Bronchial epithelial cell (primary cell): Measurements from ENCODE around the gene ZNF132. TPM values are rescaled to one million over a fixed set of nuclear protein-coding genes. Genes with fewer than 3 reads are reported as not detected.
"Not testable (repeated sequence)": the region's sequence is repeated elsewhere in the genome, so short reads cannot be mapped to it uniquely, and the experiment has no call there.

Experiments
- DNase-seq: peaks from one replicate; pipeline ENCODE4 v3.0.0-alpha.2; 2010; ENCODE audit warnings: low read depth
- FAIRE-seq: peaks from 2 replicates; lab custom pipeline; 2011; peaks lifted over from hg19 to GRCh38; lab: Jason Lieb, UNC
- H3K27me3 ChIP-seq: 2 replicates; pipeline ENCODE4 v1.5.1; 2011; ENCODE audit warnings: low read length; ENCODE audit not compliant: control insufficient read depth, insufficient read depth
- H3K36me3 ChIP-seq: 2 replicates; pipeline ENCODE4 v1.5.1; 2011; ENCODE audit warnings: low read length; ENCODE audit not compliant: control insufficient read depth, insufficient read depth
- H3K4me3 ChIP-seq: 2 replicates; pipeline ENCODE4 v1.5.1; 2011; ENCODE audit warnings: mild to moderate bottlenecking, low read depth, low read length, control low read depth
- total RNA-seq: library from RNA; depleted of rRNA; stranded (reverse); fragments of >200 nt; gene quantifications from 2 replicates; pipeline ENCODE4 v1.2.1, GENCODE V29; 2014
- TF ChIP-seq, protein P1 (sequence below): IDR thresholded peaks from 2 replicates; pipeline ENCODE4 v1.5.1; 2011; ENCODE audit warnings: mild to moderate bottlenecking, moderate library complexity, low read length, control low read depth, inconsistent platforms; ENCODE audit not compliant: insufficient read depth, severe bottlenecking

ZNF132 gene
- total RNA-seq, 1 donor from 2014 or later, result 5.5 TPM

DNA sequence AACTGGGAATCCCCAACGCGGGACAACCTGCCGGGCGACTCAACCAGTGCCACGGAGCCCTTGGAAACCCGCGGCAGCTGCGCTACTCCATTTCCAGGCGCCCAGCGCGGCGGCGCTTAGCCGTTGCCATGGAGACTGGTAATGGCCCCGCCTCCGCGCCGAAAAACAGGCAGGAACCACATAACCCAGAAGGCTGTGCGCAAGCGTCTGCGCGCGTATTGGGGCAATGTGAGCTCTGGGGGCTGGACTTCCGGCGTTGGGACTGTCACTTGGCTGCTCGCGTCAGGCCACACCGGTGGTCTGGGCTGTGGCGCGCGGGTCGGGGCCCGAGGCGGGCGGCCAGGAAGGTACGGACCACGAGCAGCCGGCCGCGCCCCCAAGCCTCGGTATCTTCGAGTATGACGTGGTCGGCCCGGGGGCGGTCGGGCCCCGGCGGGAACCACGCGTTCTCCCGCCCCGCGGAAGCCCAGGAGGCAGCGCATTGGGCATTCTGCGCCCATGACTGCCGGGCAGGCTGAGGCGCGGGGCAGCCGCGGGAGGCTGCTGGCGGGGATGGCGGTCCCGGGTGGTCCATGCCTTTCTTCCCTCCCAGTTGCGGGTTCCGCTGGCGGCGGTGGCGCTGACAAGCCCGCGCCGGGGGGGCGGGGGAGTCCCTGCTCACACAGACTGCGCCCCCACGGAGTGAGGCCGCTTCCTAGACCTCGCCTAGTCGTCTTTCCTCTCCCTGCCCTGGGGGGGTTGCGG is 11.6 kb upstream of the ZNF132 start, which contains the start of gene ZNF324B:
ZNF324B (plus strand) TSS at position 265 of the 744 bp plus-strand sequence. CDS start 2,080 bp downstream, outside the sequence.
- Histone ChIP-seq H3K36me3 (peaks cover 11% of the 10 kb centered on the region), H3K27me3 (no peaks in the 10 kb centered on the region), H3K4me3 (peak within 1 kb of the TSS; percentile 87)
- FAIRE-seq, result no peak
- TF ChIP-seq, protein P1, sequence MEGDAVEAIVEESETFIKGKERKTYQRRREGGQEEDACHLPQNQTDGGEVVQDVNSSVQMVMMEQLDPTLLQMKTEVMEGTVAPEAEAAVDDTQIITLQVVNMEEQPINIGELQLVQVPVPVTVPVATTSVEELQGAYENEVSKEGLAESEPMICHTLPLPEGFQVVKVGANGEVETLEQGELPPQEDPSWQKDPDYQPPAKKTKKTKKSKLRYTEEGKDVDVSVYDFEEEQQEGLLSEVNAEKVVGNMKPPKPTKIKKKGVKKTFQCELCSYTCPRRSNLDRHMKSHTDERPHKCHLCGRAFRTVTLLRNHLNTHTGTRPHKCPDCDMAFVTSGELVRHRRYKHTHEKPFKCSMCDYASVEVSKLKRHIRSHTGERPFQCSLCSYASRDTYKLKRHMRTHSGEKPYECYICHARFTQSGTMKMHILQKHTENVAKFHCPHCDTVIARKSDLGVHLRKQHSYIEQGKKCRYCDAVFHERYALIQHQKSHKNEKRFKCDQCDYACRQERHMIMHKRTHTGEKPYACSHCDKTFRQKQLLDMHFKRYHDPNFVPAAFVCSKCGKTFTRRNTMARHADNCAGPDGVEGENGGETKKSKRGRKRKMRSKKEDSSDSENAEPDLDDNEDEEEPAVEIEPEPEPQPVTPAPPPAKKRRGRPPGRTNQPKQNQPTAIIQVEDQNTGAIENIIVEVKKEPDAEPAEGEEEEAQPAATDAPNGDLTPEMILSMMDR, result no peak
- peak; percentile 87 for DNase-seq

DNA sequence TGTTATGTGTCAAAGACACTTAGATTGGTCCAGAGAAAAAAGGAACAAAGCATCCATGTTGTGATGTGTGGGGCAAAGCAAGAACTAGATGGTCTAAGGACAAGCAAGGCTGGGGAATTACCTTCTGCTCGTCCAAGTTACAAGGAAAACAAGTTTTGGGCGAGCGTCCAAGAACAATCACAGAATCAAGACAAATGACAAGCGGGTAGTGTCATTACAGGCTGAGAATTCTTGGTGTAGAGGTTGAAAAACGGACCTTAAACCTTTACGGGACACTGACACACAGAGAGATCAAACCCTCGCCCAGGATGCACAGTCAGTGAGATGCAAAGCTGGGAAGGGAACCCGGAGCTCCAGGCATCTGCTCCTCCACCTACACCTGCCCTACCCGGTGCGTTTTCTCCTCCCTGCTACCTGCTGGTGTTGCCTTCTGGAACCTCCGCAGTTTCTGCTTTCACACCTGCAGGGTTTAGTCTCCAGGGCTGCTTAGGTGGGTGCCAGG is 11.0 kb upstream of the ZNF132 start:
- no peaks in the 10 kb centered on the region for H3K27me3 ChIP-seq
- FAIRE-seq (no peak), DNase-seq (no peak)
- TF ChIP-seq, protein P1, result no peak
- peaks cover 8% of the 10 kb centered on the region for H3K36me3 ChIP-seq
- H3K4me3 ChIP-seq, result peak overlapping the region; percentile 87

DNA sequence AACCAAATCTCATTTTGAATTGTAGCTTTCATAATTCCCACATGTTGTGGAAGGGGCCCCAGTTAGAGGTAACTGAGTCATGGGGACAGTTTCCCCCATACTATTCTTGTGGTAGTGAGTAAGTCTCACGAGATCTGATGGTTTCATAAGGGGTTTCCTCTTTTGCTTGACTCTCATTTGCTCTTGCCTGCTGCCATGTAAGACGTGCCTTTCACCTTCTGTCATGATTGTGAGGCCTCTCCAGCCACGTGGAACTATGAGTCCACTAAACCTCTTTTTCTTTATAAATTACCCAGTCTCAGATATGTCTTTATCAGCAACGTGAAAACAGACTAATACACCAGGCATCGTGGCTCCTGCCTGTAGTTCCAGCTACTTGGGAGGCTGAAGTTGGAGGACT is 10.0 kb upstream of the ZNF132 start:
- H3K4me3 ChIP-seq, FAIRE-seq, DNase-seq, H3K36me3 ChIP-seq, H3K27me3 ChIP-seq: not testable (repeated sequence)

DNA sequence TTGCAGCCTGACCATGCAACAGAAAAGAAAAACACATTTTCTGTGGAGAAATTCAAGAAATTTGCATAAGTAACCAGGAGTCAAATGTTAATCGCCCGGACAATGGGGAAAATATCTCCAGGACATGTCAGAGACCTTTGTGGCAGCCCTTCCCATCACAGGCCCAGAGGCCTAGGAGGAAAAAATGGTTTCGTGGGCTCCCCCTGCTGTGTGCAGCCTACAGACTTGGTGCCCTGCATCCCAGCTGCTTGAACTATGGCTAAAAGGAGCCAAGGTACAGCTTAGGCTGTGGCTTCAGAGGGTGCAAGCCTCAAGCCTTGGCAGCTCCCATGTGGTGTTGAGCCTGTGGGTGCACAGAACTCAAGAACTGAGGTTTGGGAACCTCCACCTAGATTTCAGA is 8.9 kb upstream of the ZNF132 start:
- not testable (repeated sequence) for H3K36me3 ChIP-seq, H3K27me3 ChIP-seq, DNase-seq, FAIRE-seq, H3K4me3 ChIP-seq

DNA sequence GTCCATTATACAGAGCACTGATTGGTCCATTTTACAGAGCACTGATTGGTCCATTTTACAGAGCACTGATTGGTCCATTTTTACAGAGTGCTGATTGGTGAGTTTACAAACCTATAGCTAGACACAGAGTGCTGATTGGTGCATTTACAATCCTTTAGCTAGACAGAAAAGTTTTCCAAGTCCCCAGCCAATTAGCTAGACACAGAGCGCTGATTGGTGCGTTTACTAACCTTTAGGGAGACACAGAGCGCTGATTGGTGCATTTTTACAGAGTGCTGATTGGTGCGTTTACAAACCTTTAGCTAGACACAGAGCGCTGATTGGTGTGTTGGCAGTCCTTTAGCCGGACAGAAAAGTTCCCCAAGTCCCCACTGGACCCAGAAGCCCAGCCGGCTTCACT is 3.0 kb upstream of the ZNF132 start:
- not testable (repeated sequence) for H3K4me3 ChIP-seq, H3K36me3 ChIP-seq, H3K27me3 ChIP-seq, FAIRE-seq, DNase-seq

DNA sequence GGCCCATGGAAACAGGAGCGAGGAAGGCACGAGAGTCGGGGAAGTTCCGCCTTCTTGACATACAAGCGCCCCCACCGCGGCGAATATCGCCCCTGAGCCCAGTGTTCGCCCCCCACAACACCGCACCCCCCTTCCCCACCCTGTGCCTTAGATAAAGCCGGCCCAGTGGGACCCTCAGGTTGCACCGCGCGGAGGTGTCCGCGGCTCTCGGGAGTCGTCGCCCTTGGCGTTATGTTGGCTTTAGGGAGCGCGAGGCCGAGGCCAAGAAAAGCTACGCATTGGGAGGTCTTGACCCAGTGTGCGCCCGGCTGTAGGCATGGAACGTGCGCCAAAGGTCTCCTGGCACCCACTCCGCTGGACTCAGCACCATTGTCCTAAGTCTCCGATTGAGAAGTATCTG is 603 bp upstream of the ZNF132 start:
- peaks cover 1% of the 10 kb centered on the region for H3K36me3 ChIP-seq
- peak overlapping the region; percentile 79 for H3K4me3 ChIP-seq
- no peaks in the 10 kb centered on the region for H3K27me3 ChIP-seq
- TF ChIP-seq, protein P1, result no peak
- FAIRE-seq (no peak), DNase-seq (no peak)

DNA sequence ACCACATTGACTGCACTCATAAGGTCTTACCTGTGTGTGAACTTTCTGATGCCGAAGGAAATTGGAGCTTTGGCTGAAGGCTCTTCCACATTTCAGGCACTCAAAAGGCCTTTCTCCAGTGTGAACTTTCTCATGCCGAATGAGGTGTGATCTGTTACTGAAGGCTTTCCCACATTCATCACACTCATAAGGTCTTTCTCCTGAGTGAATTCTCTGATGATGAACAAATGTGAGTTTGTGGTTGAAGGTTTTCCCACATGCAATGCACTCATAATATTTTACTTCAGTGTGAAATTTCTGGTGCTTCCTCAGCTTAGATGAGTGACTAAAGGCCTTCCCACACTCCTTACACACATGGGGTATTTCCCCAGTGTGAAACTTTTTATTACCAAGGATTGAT is 5.7 kb downstream of the ZNF132 start:
- DNase-seq, result no peak
- TF ChIP-seq, protein P1, result no peak
- Histone ChIP-seq H3K27me3 (no peaks in the 10 kb centered on the region), H3K36me3 (peaks cover 11% of the 10 kb centered on the region), H3K4me3 (no peak overlapping the region)
- FAIRE-seq, result no peak
